ENCODE measurements around the gene PIGH.

PIGH gene

GRCh38 chr14:67574156-67574555 lies 25.9 kb downstream of the PIGH start:
- no peak for DNase-seq

- no peak for DNase-seq
Measured at GRCh38 chr14:67573228-67574010, 26.6 kb downstream of the PIGH start.

GRCh38 chr14:67572608-67573007 lies 27.5 kb downstream of the PIGH start:
- no peak for DNase-seq

DNA sequence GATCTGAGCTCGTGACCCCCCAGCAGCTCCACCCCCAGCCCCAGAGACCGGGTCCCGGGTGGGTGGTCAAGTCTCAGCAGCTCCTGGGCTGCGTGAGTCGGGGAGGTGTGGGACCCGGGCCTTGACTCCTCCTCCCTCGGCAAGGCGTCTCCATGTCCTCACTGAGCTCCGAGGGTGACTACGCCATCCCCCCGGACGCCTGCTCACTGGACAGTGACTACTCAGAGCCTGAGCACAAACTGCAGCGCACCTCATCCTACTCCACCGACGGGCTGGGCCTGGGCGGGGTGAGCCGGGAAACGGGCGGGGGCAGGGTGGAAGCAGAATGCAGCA lies 28.1 kb downstream of the PIGH start:
- DNase-seq, result no peak

- DNase-seq, result no peak
Measured at GRCh38 chr14:67571275-67571990, 28.6 kb downstream of the PIGH start.

- no peak for DNase-seq
Measured at GRCh38 chr14:67570453-67570852, 29.6 kb downstream of the PIGH start.

- no peak for DNase-seq
Measured at GRCh38 chr14:67569651-67570290, 30.3 kb downstream of the PIGH start.

- no peak for DNase-seq
Measured at GRCh38 chr14:67569011-67569650, 30.9 kb downstream of the PIGH start.

GRCh38 chr14:67567654-67568053 lies 32.4 kb downstream of the PIGH start:
- no peak for DNase-seq

- no peak for DNase-seq
Measured at GRCh38 chr14:67566908-67567307, 33.2 kb downstream of the PIGH start.

GRCh38 chr14:67564236-67564635 lies 35.8 kb downstream of the PIGH start:
- DNase-seq, result no peak

DNA sequence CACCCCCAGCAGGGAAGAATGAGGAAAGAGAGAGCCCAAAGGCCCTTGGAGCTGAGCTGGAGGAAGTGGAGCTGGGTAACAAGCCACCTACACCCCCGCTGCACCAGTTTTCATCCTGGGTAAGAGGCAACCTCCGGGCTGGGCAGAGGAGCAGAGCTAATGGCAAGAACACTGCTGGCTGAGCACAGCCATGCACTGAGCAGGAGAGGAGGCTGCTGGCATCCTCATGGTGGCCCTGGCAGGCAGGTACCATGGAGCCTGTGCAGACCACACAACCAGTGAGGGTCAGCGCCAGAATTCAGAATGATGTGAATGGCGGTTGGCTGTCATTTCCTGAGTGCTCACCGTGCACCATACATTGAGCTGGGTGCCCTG lies 37.3 kb downstream of the PIGH start:
- no peak for DNase-seq

DNA sequence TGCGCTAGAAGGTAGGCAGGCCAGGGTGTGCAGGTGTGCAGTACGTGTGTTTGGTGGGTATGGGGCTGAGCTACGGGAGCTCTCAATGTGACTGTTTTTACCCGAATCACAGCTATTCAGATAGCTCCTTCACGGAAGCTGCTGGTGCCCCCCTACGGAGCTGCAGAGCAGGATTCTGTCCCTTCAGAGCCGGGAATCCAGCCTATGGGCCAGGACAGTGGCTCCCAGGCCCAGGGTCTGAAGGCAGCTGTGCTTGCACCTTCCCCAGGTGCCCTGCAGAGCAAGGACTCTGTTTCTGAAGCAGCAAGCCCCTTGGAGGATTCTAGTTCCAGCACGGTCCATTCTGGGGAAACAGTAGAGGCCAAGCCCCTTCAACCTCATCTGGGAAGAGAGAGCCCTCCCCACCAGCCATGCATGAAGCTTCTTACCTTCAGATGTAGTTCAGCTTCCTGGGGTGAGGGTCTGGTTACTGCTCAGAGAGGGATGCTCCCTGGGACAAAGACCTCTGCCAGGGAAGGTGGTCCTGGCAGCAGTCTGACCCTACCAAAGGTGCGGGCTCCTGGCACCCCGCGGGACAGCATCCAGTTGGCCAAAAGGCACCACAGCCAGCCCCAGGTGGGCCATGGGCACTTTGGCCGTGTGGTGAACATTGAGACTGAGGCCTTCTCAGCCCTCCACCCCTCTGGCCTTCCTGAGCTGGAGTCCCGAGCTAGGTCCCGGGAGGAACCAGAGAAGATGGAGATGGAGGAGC lies 37.9 kb downstream of the PIGH start:
- DNase-seq, result no peak

DNA sequence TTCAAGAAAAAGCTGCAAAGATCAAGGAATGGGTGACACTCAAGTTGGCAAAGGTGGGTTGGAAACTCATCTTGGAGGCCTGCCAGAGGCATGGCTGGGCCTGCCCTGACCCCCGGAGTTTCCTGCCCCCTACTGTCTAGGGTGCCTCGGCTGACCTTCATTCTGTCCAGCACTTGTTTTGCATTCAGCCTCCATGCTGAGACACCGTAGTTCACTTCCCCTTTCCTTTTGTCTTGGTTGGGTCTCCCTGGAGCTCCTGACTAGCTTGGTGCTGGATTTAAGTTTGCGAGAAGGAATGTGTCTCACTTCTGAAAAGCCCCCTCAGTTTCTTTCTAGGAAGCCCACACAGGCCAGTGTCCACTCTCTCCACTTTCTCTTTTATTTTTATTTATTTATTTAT lies 40.4 kb downstream of the PIGH start:
- no peak for DNase-seq

- DNase-seq, result no peak
Measured at GRCh38 chr14:67557656-67558055, 42.4 kb downstream of the PIGH start.

DNA sequence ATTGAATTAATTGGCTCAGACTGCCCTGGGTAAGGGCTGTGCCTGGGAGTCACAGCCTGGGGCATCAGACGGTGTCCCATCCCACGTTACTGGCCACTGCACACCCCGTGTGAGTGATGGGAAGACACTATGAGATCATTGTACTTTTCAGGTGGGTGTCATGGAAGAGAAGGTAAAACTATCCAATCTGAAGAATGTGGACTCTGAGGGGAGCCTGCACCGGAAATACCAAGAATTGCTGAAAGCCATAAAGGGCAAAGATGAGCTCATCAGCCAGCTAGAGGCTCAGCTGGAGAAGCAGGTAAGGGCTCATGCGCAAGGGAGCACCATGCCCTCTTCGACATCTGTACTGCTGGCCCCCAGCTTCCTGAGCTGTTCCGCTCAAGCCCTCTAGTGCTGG lies 43.0 kb downstream of the PIGH start:
- no peak for DNase-seq

- DNase-seq, result no peak
Measured at GRCh38 chr14:67556671-67557070, 43.4 kb downstream of the PIGH start.

GRCh38 chr14:67555518-67556090 lies 44.5 kb downstream of the PIGH start:
- DNase-seq, result no peak

DNA sequence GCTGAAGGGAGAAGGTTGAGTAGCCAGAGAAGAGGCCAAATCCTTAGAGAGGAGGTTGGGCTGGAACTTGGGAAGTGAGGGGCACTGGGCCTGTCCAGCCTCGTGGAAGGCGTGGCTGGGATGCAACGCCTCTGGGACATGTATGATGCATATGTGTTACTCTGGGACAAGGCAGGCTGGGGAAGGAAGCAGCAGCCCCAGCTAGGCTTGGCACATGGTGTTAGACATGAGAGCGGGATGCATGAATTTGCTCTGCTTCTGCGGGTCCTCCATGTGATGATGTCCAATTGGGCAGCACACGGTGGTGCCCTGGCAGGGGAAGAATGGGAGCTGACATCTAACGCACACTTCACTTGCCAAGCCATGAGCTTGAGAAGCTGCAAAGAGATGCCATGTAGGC lies 45.7 kb downstream of the PIGH start:
- no peak for DNase-seq

GRCh38 chr14:67553547-67553946 lies 46.5 kb downstream of the PIGH start:
- no peak for DNase-seq

DNA sequence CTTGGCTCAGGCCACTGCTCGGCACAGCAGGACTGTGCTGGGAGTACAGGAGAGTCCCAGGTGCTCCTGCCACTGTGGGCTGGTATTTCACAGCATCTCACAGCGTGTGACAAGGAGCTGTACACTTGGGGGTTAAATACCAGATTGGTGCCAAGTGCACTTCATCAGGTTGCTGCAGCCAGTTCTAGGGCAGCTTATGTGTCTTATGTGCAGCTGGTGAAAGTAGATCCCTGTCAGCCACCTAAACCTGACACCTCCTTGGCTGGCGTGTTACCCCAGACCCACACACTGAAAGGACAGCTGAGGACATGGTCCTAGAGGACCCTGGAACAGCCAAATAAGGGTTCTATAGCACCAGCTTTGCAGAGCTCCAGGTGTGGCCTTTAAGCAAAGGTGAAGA lies 48.1 kb downstream of the PIGH start:
- no peak for DNase-seq

- no peak for DNase-seq
Measured at GRCh38 chr14:67551123-67551522, 48.9 kb downstream of the PIGH start.

- no peak for DNase-seq
Measured at GRCh38 chr14:67549734-67550133, 50.3 kb downstream of the PIGH start.
